Tibial artery (tissue), 4 donors: Measurements from ENCODE around the gene WDHD1.
"Not testable (repeated sequence)": the region's sequence is repeated elsewhere in the genome, so short reads cannot be mapped to it uniquely, and the experiment has no call there.

Source experiments
- DNase-seq, 2 donors: peaks; one replicate each; pipeline ENCODE4 v3.0.0-alpha.2; 2019
- H3K27ac ChIP-seq, 2 donors: fragments of 200-600 bp; sonication (generic) in 1 of 2; 1 replicate in 1 of 2; 2 replicates in 1 of 2; pipeline ENCODE4 v1.5.1; 2018 to 2019; ENCODE audit warnings: mild to moderate bottlenecking in 1 of 2
- H3K27me3 ChIP-seq, 2 donors: fragments of 200-600 bp; sonication (generic) in 1 of 2; one replicate each; pipeline versions ENCODE4 v1.5.1 to v1.6.0; 2016 to 2019
- H3K36me3 ChIP-seq, 3 donors: fragments of 200-600 bp; sonication (generic) in 2 of 3; one replicate each; pipeline ENCODE4 v1.5.1; 2016 to 2019; ENCODE audit warnings: mild to moderate bottlenecking in 2 of 3
- H3K4me1 ChIP-seq, 4 donors: fragments of 200-600 bp; sonication (generic) in 2 of 4; 1 replicate in 3 of 4; 2 replicates in 1 of 4; pipeline ENCODE4 v1.5.1; 2016 to 2019
- H3K4me3 ChIP-seq, 2 donors: fragments of 200-600 bp; sonication (generic) in 1 of 2; 1 replicate in 1 of 2; 2 replicates in 1 of 2; pipeline ENCODE4 v1.5.1; 2018 to 2019; ENCODE audit warnings: mild to moderate bottlenecking in 2 of 2
- H3K9me3 ChIP-seq, 3 donors: fragments of 200-600 bp; sonication (generic) in 1 of 3; one replicate each; pipeline ENCODE4 v1.5.1; 2016 to 2019
- intact Hi-C: fragments of 100-400 bp; cut with DNase I; formaldehyde crosslinking; loops from one replicate; pipeline ENCODE4 v1.15.0; 2023; ENCODE audit warnings: low total_unique reads
- TF ChIP-seq, protein P1 (sequence below), 2 experiments: fragments of 200-600 bp in 1 of 2; fragments of 450-650 bp in 1 of 2; IDR thresholded peaks; one replicate each; pipeline ENCODE4 v1.5.1; 2017 to 2019; ENCODE audit warnings: antibody characterized with exemption in 2 of 2, mild to moderate bottlenecking in 1 of 2, moderate library complexity in 1 of 2

Gene WDHD1

DNA sequence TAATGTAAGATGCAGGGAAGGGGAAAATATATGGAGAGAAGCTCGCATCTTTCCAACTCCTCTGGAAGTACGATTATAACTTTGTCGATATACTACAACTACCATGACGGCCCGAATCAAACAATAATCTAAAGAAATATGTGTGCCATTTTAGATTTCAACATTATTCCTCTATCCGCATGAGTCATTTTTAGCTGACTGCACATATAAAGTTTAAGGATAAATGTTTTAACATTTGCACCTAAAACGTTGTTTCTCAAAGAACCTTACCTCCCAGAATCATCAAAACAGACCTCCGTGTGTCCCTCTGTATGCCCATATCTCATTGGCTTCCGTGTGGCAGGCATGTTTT lies 482 bp downstream of the WDHD1 start:
- TF ChIP-seq, protein P1, sequence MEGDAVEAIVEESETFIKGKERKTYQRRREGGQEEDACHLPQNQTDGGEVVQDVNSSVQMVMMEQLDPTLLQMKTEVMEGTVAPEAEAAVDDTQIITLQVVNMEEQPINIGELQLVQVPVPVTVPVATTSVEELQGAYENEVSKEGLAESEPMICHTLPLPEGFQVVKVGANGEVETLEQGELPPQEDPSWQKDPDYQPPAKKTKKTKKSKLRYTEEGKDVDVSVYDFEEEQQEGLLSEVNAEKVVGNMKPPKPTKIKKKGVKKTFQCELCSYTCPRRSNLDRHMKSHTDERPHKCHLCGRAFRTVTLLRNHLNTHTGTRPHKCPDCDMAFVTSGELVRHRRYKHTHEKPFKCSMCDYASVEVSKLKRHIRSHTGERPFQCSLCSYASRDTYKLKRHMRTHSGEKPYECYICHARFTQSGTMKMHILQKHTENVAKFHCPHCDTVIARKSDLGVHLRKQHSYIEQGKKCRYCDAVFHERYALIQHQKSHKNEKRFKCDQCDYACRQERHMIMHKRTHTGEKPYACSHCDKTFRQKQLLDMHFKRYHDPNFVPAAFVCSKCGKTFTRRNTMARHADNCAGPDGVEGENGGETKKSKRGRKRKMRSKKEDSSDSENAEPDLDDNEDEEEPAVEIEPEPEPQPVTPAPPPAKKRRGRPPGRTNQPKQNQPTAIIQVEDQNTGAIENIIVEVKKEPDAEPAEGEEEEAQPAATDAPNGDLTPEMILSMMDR (IDR thresholded peaks at IDR 0.05) = no peak
- intact Hi-C loops = no loop called here
- H3K4me3 ChIP-seq = peak overlapping the region; percentile 83 to 84
- no peaks in the 10 kb centered on the region for H3K36me3 ChIP-seq
- no peaks in the 10 kb centered on the region for H3K27me3 ChIP-seq
- H3K27ac ChIP-seq = peak overlapping the region; percentile 77 to 83
- H3K4me1 ChIP-seq = peaks cover 0 to 33% (median 18%) of the 10 kb centered on the region in 4 donors
- no peak for DNase-seq
- H3K9me3 ChIP-seq = no peaks in the 10 kb centered on the region

DNA sequence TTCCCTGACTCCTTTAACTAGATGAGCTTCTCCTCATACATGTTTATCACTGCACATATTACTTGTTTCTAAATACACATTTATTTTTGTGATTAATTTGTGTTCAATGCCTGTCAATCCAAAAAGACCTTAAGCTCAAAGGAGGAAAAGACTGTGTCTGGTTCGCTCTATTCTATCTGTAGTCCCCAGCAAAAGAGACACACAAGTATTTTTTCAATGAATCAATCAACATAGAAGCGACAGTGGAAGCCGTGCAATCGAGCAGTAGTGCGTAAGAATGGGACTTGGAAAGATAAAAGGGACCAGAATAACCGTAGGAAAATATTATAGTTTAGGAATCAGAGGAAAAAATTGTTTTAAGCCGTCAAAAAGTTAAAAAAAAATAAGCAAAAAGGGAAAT lies 951 bp downstream of the WDHD1 start:
- H3K4me1 ChIP-seq = peaks cover 0 to 33% (median 18%) of the 10 kb centered on the region in 4 donors
- no peaks in the 10 kb centered on the region for H3K9me3 ChIP-seq
- H3K27ac ChIP-seq = peak overlapping the region in 1 of 2 donors; percentile 83
- DNase-seq = no peak
- intact Hi-C loops = no loop called here
- no peaks in the 10 kb centered on the region for H3K36me3 ChIP-seq
- TF ChIP-seq, protein P1 (IDR thresholded peaks at IDR 0.05) = no peak
- peak overlapping the region; percentile 83 to 84 for H3K4me3 ChIP-seq
- H3K27me3 ChIP-seq = no peaks in the 10 kb centered on the region

DNA sequence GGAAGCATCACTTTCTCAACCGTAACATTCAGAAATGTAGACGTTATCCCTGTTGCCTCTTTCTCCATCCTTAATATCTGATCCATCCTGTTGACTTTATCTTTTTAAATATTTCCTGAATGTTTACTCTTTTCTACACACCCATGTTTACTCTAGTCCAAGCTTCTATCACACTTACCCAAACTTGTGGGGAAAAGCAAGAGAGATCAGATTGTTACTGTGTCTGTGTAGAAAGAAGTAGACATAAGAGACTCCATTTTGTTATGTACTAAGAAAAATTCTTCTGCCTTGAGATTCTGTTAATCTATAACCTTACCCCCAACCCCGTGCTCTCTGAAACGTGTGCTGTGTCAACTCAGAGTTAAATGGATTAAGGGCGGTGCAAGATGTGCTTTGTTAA lies 2.5 kb downstream of the WDHD1 start:
- H3K9me3 ChIP-seq, intact Hi-C loops, H3K36me3 ChIP-seq, H3K27me3 ChIP-seq, DNase-seq, H3K4me3 ChIP-seq, H3K27ac ChIP-seq: not testable (repeated sequence)
- H3K4me1 ChIP-seq = peaks cover 0 to 26% (median 16%) of the 10 kb centered on the region in 4 donors

DNA sequence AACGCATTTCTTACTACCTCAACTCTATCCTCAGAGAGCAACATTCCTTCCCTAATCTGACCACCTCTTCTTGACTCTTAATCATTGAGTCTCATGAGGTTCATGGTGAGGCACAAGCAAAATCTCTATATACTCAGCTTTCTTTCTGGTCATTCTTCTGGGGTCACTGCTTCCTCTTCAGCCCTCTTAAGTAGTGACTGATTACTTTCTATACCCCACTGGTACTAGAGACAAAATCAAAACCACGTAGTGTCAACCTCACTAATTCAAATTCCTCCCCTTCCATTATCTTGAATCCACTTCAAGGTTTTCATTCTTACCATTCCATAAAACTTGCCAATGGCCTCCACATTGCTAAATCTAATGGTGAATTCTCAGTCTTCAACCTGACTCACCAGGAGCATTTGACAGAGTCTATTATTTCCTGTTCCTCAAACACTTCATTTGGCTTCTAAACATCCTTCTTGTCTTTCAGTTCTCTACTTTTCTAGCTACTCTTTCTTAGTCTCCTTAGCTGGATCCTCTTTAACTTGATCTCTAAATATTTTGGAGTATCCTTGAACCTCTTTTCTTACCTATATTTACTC lies 6.8 kb downstream of the WDHD1 start:
- no peak overlapping the region for H3K4me3 ChIP-seq
- H3K27me3 ChIP-seq = no peaks in the 10 kb centered on the region
- DNase-seq = no peak
- intact Hi-C loops = no loop called here
- H3K27ac ChIP-seq = no peak overlapping the region
- H3K4me1 ChIP-seq = no peaks in the 10 kb centered on the region
- H3K9me3 ChIP-seq = no peaks in the 10 kb centered on the region
- TF ChIP-seq, protein P1 (IDR thresholded peaks at IDR 0.05) = no peak
- H3K36me3 ChIP-seq = no peaks in the 10 kb centered on the region

DNA sequence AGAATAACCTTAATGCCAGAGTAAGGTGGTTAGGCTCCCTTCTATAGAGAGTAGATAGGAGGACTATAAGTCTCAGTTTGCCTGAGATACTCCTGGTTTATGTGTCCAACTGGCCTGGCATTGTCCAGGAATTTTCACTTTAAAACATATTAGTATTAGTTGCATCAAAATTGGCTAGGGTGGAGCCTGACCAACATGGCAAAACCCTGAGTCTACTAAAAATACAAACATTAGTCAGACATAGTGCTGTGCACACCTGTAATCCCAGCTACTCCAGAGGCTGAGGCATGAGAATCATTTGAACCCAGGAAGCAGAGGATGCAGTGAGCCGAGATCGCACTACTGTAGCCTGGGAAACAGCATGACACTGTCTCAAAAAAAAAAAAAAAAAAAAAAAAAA lies 11.9 kb downstream of the WDHD1 start:
- no peak for DNase-seq
- Histone ChIP-seq H3K36me3 (no peaks in the 10 kb centered on the region), H3K4me1 (no peaks in the 10 kb centered on the region), H3K27me3 (no peaks in the 10 kb centered on the region), H3K4me3 (no peak overlapping the region), H3K27ac (no peak overlapping the region), H3K9me3 (no peaks in the 10 kb centered on the region)
- intact Hi-C loops = no loop called here
- TF ChIP-seq, protein P1 (IDR thresholded peaks at IDR 0.05) = no peak

DNA sequence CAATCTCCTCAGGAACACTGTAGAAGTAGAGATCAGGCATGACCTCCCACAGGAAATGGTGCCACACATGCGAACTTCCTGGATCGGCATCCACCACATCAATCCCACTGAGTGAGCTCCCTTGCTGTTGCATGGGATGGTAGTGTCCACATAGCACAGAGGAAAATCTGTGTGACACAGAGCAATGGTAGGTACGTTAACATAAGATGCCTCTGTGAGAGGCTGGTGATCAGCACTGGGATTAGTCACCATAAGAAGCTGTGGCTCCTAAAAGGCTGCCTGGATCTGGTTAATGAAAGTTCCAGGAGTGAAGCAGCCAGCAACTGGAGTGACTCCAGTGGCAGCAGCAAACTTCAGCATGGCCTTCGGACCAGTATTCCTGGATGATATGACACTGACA lies 21.8 kb downstream of the WDHD1 start:
- DNase-seq = no peak
- intact Hi-C loops = no loop called here

More for the DNA sequence above, 21.8 kb downstream of the WDHD1 start:
- Histone ChIP-seq H3K4me3 (no peak overlapping the region), H3K9me3 (no peaks in the 10 kb centered on the region), H3K4me1 (no peaks in the 10 kb centered on the region), H3K27ac (no peak overlapping the region), H3K27me3 (no peaks in the 10 kb centered on the region), H3K36me3 (peaks cover 0 to 7% (median 0%) of the 10 kb centered on the region in 3 donors)
- TF ChIP-seq, protein P1 (IDR thresholded peaks at IDR 0.05) = no peak
